Fibroblast of lung (primary cell): ENCODE measurements around the gene BCL6.

ENCODE experiments used
- EZH2 ChIP-seq: IDR thresholded peaks from 2 replicates; pipeline ENCODE4 v1.5.1; 2012; ENCODE audit warnings: low read length, control low read depth, mild to moderate bottlenecking; ENCODE audit errors: missing control alignments
- TF ChIP-seq, protein P1 (sequence below), 2 donors: IDR thresholded peaks in 1 of 2; conservative IDR thresholded peaks in 1 of 2; 1 replicate in 1 of 2; 2 replicates in 1 of 2; pipeline ENCODE4 v1.5.1; 2011 to 2012; ENCODE audit warnings: low read length in 2 of 2, control low read depth in 1 of 2, inconsistent platforms in 1 of 2, low read depth in 1 of 2, mild to moderate bottlenecking in 1 of 2

- TF ChIP-seq, protein P1, sequence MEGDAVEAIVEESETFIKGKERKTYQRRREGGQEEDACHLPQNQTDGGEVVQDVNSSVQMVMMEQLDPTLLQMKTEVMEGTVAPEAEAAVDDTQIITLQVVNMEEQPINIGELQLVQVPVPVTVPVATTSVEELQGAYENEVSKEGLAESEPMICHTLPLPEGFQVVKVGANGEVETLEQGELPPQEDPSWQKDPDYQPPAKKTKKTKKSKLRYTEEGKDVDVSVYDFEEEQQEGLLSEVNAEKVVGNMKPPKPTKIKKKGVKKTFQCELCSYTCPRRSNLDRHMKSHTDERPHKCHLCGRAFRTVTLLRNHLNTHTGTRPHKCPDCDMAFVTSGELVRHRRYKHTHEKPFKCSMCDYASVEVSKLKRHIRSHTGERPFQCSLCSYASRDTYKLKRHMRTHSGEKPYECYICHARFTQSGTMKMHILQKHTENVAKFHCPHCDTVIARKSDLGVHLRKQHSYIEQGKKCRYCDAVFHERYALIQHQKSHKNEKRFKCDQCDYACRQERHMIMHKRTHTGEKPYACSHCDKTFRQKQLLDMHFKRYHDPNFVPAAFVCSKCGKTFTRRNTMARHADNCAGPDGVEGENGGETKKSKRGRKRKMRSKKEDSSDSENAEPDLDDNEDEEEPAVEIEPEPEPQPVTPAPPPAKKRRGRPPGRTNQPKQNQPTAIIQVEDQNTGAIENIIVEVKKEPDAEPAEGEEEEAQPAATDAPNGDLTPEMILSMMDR (conservative IDR thresholded peaks at IDR 0.05 in 1 of 2, IDR thresholded peaks at IDR 0.05 in 1 of 2; ENCODE audit: low read depth in 1 of 2, low read length in 2 of 2): no peak
- no peak for TF ChIP-seq EZH2
Observed at GRCh38 chr3:187721055-187721454, 24.2 kb downstream of the BCL6 start.
